Hepatic stellate cell (primary cell): Measurements from ENCODE around the gene SHMT1.
"Not testable (repeated sequence)": the region's sequence is repeated elsewhere in the genome, so short reads cannot be mapped to it uniquely, and the experiment has no call there.

Source experiments
- DNase-seq: peaks from one replicate; pipeline ENCODE4 v3.0.0; 2011; ENCODE audit warnings: low spot score

The SHMT1 gene

DNA sequence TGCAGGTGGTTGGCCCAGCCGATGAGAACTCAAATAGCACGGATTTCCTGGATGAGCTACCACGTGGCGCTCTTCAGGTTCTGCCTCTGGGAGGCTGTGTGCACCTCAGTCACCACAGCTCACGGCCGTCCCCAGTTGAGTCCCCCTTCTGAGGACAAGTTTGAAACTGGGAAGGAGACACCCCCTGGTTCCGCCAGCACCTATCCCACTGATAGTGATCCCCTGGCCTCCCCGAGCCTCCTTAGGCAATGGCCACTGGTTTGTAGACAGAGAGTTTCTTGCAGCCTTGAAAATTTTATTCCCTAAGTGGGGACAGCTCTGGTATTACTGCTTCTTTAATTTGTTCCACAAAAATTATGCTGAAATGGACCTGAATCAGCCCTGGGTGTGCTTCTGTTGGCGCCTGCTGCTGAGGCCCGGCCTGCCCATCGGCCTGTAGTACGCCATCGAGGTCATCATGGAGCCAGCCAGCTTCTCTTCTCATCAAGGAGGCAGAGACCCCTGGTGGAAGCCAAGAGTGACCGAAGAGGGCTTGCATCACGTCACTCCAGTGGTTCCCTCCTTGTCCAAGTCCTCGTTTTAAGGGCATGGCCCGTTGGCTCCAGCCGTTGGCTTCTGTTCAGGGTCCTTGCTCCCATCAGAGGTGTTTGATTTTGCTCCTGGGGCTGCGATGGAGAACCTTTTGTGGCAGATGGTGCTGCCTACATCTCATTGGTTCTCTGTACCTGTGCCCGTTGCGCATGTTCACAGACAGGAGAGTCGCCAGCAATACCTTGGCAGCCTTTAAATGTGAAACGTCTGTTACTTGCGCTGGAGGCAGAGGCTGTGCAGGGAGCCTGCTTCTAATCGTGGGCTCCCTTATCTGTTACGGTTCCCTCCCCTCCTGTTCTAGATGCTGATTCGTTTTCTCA, 39.0 kb downstream of the SHMT1 start:
- DNase-seq, result no peak

DNA sequence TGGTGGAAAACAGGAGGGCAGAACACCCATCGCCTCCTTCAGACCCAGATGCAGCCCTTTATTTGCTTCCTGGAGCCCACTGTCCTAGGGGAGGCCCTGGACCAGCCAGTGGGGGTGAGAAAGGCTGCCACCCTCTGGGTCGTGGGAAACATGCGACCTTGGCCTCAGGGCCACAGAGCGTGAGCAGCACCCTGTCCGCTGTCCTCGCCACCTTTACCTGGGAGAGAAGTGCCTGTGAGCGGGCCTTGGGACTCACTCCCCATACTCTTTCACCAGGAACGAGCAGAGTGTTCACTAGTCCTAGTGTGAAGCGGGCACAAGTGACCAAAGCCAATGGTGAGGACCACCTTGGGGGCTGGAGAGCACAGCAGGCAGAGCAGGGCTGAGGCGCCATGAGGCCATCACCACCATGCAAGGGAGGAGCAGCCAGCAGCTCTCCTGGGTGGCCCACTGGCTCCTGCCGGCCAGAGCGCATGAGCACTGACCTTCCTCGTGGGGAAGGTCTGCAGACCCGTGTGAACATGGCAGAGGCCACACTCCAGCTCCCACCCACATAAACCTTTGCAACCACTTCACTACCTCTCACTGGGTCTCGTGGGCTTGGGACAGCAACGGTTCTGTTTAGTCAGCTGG, 39.7 kb downstream of the SHMT1 start:
- no peak for DNase-seq

DNA sequence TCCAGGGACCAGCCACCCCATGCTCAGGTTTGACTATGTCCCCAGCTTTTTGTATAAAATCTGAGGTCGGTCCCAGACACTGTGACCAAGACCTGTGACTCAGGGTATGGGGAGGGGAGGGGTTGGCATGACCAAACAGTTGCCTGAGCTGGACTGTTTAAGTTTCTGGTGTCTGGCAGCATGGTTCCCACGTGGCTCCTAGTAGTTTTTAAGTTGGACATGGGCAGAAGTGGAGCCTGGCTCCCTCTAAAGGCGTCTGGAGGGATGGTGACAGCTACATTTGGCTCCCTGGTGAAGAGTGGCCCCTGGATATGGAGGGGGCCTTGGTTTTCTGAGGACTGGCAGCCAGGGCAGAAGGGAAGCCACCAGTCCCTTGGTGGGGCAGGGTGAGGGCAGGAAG, 40.3 kb downstream of the SHMT1 start:
- peak; percentile 37 for DNase-seq

DNA sequence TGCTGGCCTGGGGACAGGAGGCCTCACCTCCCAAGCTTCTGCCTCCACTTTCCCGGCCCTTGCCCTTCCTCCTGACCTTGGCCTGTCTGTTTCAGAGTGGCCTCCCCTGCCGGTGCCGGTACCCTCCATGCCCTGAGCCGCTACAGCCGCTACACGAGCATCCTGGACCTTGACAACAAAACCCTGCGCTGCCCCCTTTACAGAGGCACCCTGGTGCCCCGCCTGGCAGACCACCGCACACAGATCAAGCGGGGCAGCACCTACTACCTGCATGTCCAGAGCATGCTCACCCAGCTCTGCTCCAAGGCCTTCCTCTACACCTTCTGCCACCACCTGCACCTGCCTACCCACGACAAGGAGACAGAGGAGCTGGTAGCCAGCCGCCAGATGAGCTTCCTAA, 40.8 kb downstream of the SHMT1 start:
- no peak for DNase-seq

DNA sequence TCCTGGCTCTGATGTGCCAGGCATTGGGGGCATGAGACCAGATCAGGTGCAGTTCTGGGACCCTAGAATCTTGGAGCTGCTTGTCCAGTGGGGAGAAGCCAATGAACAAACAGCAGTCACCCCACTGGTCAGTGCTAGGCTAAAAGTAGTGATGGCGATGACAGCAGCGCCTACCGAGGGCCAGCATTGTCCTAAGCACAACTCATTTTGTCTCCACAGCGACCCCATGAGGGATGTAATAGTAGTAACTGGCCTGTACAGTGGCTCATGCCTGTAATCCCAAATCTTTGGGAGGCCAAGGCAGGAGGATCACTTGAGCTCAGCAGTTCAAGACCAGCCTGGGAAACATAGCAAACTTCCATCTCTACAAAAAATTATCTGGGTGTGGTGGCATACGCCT, 42.0 kb downstream of the SHMT1 start:
- no peak for DNase-seq

- no peak for DNase-seq
Observed at GRCh38 chr17:18320301-18320700, 43.0 kb downstream of the SHMT1 start.

DNA sequence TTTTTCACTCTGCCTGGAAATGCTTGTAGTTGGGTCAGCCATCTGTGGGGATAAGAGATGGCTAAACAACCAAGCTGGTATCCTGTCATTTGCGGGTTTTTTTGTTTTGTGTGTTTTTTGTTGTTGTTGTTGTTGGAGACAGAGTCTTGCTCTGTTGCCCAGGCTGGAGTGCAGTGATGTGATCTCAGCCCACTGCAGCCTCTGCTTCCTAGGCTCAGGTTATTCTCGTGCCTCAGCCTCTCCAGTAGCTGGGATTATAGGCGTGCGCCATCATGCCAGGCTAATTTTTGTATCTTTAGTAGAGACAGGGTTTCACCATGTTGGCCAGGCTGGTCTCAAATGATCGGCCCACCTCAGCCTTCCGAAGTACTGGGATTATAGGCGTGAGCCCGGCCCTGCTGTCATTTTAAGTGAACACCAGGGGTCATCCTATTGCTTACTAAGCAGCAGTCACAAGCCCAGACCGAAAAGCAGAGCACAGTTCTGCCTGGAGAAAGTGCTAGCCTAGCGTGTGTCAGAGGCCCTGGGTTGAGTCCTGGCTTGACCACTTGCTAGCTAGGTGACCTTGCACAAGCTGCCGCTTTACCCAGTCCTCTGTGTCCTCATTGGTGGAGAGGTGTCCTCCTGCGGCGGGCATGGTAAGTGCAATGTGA, 43.6 kb downstream of the SHMT1 start:
- peak; percentile 63 for DNase-seq

GRCh38 chr17:18318771-18319450, 44.4 kb downstream of the SHMT1 start:
- no peak for DNase-seq

DNA sequence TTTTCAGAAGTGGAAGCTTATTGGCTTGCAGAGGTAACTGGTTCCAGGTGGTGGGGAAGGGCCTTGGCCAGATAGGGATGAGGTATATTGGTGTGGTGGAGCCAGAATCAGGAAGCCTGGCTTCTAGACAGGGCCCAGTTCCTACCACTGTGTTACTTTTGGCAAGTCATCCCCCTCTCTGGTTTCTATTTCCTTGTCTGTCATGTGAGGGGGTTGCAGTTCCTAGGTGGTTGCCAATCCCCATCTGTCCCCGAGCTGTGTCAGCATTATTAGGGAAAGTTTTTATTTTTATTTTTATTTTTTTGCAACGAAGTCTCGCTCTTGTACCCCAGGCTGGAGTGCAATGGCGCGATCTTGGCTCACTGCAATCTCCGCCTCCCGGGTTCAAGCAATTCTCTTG, 45.2 kb downstream of the SHMT1 start:
- no peak for DNase-seq

- DNase-seq, result no peak
Observed at GRCh38 chr17:18315961-18316360, 47.4 kb downstream of the SHMT1 start.

DNA sequence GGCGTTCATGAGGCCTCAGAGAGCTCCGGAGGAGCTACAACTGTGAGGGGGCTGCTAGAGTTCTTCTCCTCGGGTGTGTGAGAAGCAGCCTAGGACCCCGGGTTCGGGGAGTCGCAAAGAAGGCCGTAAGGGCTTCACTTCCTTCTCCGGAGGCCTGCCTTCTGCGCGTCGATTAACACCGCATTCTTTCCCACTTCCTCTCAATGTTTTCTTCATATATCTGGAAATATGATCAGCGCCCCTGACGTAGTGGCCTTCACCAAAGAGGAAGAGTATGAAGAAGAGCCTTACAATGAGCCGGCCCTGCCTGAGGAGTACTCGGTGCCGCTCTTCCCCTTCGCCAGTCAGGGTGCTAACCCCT, 47.8 kb downstream of the SHMT1 start:
- no peak for DNase-seq

GRCh38 chr17:18314731-18315561, 48.4 kb downstream of the SHMT1 start, which contains the start of the genes SMCR8 and TOP3A:
TSS of gene SMCR8 (plus strand) at chr17:18315293. CDS start at chr17:18315790, 497 bp downstream.
TSS of gene TOP3A (minus strand) at chr17:18314994. CDS start at chr17:18314778, 216 bp downstream.
- peak; percentile 97 for DNase-seq

- peak; percentile 26 for DNase-seq
Observed at GRCh38 chr17:18314059-18314730, 49.2 kb downstream of the SHMT1 start.

DNA sequence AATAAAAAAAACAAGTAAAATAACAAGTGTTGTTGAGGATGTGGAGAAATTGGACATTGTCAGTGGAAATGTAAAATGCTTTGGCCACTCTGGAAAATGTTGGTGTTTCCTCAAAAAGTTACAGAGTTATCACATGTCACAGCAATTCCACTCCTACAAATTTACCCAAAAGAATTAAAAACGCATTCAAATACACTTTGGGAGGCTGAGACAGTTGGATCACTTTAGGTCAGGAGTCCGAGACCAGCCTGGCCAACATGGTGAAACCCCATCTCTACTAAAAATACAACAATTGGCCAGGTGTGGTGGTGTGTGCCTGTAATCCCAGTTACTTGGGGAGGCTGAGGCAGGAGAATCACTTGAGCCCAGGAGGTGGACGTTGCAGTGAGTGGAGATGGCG, 54.1 kb downstream of the SHMT1 start:
- DNase-seq, result no peak

- not testable (repeated sequence) for DNase-seq
Observed at GRCh38 chr17:18303206-18303605, 60.1 kb downstream of the SHMT1 start.

GRCh38 chr17:18300725-18301480, 62.4 kb downstream of the SHMT1 start:
- no peak for DNase-seq

DNA sequence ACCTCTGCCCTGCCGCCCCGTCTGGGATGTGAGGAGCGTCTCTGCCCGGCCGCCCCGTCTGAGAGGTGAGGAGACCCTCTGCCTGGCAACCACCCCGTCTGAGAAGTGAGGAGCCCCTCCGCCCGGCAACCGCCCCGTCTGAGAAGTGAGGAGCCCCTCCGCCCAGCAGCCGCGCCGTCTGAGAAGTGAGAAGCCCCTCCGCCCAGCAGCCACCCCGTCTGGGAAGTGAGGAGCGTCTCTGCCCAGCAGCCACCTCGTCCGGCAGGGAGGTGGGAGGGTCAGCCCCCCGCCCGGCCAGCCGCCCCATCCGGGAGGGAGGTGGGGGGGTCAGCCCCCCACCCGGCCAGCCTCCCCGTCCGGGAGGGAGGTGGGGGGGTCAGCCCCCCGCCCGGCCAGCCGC, 65.3 kb downstream of the SHMT1 start:
- DNase-seq, result not testable (repeated sequence)

GRCh38 chr17:18291718-18292540, 71.4 kb downstream of the SHMT1 start:
- no peak for DNase-seq

GRCh38 chr17:18285296-18285695, 78.1 kb downstream of the SHMT1 start:
- DNase-seq, result no peak
